Cardiac septum (tissue), 1 donor: ENCODE results near the gene MICU1. TPM values are rescaled to one million over a fixed set of nuclear protein-coding genes. Genes with fewer than 3 reads are reported as not detected.
"Not testable (repeated sequence)": the region's sequence is repeated elsewhere in the genome, so short reads cannot be mapped to it uniquely, and the experiment has no call there.

Experiments
- DNase-seq: peaks from one replicate; pipeline ENCODE4 v3.0.0-alpha.2; 2020; ENCODE audit warnings: low spot score
- intact Hi-C: fragments of 100-400 bp; cut with DNase I; formaldehyde crosslinking; loops from one replicate; pipeline ENCODE4 v1.14.0; 2022
- total RNA-seq: library from RNA; stranded (reverse); fragmentation: NEBNext Ultra II Directional; extraction: Animal tissue kit (Norgen Biotek cat#: 25700); gene quantifications from one replicate; pipeline ENCODE4 v1.2.1, GENCODE V29; 2021
- donor health status: DM: no; HTN: no; CAD: no.

Gene MICU1
- total RNA-seq, 1 donor from 2014 or later = 43.2 TPM

DNA sequence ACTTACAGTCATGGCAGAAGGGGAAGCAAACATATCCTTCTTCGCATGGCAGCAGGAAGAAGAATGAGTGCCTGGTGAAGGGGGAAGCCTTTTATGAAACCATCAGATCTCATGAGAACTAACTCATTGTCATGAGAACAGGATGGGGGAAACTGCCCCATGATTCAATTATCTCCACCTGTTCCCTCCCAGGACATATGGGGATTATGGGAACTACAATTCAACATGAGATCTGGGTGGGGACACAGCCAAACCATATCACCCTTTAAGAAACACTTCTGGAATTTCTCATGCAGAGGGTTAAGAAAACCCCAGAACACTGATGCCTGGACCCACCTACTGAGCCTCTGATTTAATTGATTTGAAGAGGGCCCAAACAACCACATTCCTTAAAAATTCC lies 207.9 kb downstream of the MICU1 start:
- intact Hi-C loops = no loop called here
- DNase-seq = no peak

GRCh38 chr10:72416661-72417060 lies 209.2 kb downstream of the MICU1 start:
- no peak for DNase-seq
- intact Hi-C loops = no loop called here

- no peak for DNase-seq
- intact Hi-C loops = no loop called here
Measured at GRCh38 chr10:72414642-72415041, 211.2 kb downstream of the MICU1 start.

- DNase-seq = no peak
- intact Hi-C loops = no loop called here
Measured at GRCh38 chr10:72409167-72409566, 216.7 kb downstream of the MICU1 start.

- DNase-seq = no peak
- intact Hi-C loops = no loop called here
Measured at GRCh38 chr10:72407927-72408600, 217.8 kb downstream of the MICU1 start.

DNA sequence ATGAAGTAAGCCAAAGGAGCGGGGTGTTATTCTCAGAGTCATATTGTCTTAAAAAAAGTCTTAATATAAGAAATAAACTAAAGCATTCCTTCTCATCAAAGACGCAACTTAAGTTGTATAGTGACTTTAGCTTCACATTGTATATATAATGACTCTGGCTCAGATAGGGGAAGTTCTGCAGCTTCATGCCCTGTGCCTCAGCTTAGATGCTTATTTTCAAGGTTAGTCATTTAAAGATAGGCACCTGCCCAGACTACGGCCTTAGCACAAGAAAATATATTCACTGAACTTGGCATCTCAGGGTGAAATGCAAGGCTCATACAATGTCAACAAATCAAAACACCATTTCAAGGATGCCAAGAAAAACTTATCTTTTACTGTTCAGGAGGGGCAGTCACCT lies 218.4 kb downstream of the MICU1 start:
- intact Hi-C loops = no loop called here
- DNase-seq = no peak

DNA sequence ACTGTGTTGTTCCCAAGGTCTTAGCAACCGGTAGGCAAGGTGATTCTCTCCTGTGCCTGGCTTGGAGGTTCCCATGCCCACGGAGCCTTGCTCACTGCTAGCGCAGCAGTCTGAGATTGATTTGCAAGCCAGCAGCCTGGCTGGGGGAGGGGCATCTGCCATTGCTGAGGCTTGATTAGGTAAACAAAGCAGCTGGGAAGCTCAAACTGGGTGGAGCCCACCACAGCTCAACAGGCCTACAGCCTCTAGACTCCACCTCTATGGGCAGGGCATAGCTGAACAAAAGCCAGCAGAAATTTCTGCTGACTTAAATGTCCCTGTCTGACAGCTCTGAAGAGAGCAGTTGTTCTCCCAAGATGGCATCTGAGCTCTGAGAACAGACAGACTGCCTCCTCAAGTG lies 230.3 kb downstream of the MICU1 start:
- DNase-seq, intact Hi-C loops: not testable (repeated sequence)

GRCh38 chr10:72392571-72392970 lies 233.3 kb downstream of the MICU1 start:
- intact Hi-C loops = no loop called here
- DNase-seq = no peak

DNA sequence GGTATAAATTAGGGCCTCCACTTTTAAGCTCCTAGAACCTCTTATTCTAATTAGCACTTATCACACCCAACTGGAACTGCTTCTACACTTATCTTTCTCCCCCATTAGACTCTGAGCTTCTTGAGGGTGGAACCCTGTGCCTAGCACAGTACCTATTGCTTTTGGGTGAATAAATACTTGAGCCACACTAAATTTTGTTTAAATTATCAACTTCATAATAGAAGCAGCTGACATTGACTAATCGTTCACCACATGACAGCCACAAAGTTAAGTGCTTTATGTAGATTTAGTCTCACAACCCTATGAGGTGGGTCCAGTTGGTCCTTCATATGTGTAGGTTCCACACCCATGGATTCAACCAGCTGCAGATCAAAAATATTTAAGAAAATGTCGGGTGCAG lies 235.1 kb downstream of the MICU1 start:
- no peak for DNase-seq
- intact Hi-C loops = no loop called here

DNA sequence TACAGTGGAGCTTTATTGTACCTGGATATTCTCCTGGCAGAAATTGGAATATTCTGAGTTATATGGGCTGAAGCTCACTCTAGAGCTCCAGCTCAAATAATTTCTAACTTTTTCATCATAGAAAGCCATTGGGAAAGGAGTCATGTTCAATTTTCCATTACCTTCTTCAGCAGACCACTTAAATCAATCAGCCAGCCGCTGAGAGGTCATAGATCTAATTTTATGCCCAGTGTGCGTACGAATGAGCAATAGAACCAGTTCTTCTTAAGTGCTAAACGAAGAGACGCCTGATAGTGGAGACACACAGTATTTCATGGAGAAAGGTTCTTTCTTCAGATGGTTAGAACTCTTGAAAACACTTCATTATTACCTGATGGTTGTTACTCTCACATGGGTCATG lies 236.2 kb downstream of the MICU1 start:
- intact Hi-C loops = no loop called here
- no peak for DNase-seq

DNA sequence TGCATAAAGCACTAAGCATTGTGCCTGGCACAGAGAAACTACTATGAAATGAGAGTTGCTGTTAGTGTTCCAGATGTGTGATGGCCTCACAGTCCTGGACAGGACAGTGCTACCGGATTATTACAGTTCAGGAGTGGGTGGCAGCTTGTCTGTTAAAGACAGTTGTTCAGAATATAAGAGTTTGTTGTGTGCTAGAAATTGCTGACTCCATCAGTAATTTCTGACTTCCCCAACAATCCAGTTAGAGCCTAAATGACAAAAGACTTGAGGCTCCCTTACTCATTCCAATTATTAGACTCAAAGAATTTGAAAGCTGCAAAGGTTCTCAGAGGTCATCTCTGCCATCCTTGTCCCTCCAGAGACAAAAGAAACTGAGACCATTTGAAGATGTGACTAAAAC lies 236.9 kb downstream of the MICU1 start:
- intact Hi-C loops = no loop called here
- no peak for DNase-seq

- DNase-seq = no peak
- intact Hi-C loops = no loop called here
Measured at GRCh38 chr10:72388062-72388461, 237.8 kb downstream of the MICU1 start.

DNA sequence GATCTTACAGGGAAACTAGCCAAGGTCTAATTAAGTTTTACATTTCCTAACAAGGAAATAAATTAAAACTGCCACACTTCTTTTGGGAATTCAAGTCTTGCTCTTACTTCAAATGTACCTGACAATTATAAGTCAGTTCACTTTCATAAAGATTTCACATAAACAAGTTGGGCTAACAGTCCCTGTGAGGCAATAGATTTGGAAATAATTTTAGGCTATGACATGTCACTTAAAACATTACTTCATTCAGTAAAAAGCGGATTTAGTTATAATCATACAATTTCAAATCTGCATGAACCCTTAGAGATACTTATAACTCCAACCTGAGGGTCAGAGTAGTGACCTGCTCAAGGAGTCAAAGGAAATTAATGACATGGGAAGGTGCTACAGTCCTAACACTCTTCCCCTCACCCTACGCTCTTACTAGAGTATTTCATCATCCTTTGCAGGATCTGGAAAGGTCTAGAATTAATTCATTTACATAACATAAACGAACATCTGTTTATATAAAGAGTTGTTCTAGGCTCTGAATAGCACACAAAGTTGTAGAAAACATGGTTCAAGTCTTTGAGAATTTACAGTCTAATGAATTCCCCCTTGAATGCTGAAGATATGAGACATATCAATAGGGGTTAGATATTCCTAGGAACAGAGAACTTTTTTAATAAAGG lies 238.8 kb downstream of the MICU1 start:
- no peak for DNase-seq
- intact Hi-C loops = no loop called here

GRCh38 chr10:72385724-72386123 lies 240.2 kb downstream of the MICU1 start:
- intact Hi-C loops = no loop called here
- no peak for DNase-seq

- DNase-seq, intact Hi-C loops: not testable (repeated sequence)
Measured at GRCh38 chr10:72384982-72385381, 240.9 kb downstream of the MICU1 start.

DNA sequence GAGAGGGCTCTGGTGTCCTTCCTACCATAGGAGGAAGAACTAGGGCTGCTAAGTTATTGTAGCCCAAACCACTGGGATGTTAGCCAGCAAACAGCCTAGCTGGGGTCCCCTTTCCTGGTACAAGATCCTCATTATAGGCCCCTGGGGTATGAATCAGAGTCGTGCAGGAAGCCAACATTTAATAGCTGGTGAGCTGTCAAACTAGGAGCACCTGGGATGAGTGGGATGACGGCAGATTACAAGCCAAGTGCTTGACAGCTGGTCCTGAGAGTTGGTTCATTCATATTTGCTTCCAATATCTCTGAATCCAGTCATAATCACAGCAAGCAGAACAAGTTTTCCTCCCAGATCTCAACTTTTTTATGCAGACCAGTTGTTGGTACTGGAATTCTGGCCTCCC lies 246.1 kb downstream of the MICU1 start:
- intact Hi-C loops = no loop called here
- no peak for DNase-seq

- DNase-seq = no peak
- intact Hi-C loops = no loop called here
Measured at GRCh38 chr10:72379062-72379461, 246.8 kb downstream of the MICU1 start.

DNA sequence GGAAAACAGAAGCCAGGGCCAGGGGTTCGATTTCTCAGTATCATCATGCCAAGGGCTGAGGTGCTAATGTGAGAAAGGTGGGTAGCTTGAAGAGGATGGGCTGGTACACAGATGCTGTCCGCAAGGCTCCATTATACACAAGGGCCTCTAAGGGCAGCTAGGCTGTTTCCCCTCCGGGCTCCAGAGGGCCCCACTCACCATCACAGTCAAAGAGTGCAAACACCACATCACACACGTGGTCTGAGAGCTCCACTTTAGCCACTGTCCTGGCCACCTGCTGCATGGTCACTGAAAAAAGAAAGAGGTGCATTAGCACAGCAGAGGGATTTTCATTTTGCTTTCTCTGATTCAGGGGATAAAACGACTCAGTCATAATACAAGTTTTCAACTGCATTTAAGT lies 250.3 kb downstream of the MICU1 start:
- intact Hi-C loops = no loop called here

GRCh38 chr10:72375173-72375572 lies 250.7 kb downstream of the MICU1 start:
- no peak for DNase-seq
- intact Hi-C loops = no loop called here

More for the DNA sequence above, 250.3 kb downstream of the MICU1 start:
- DNase-seq = no peak

DNA sequence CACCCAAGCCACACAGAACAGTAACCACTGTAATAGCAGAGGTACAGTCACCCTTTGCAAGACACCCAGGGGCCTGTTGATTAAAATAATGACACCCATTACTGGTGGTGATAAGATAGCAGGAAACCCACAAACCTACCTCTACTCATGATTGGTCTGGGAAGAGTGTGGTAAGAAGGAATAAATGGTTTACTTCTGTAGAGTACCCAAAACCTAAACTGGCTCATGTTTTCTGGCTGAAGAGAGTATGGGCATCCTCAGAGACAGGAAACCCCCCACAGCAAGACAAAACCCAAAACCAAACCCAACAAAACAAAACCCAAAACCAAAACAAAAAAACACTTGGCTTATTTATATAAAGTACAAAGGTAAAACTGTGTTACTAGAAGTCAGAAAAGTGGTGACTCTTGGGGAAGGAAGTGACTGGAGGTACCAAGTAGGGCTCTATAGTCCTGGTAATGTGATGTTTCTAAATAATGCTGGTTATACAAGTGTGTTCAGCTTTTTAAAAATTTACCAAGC lies 255.6 kb downstream of the MICU1 start:
- intact Hi-C loops = no loop called here
- no peak for DNase-seq

GRCh38 chr10:72367301-72367960 lies 258.4 kb downstream of the MICU1 start:
- DNase-seq = no peak
- intact Hi-C loops = loop anchor here (10.0 kb wide), 1 partner anchor 787 kb away; no protein-coding TSS in a partner anchor
